Endothelial cell of umbilical vein (primary cell): ENCODE data around the gene HOXA10. TPM values are rescaled to one million over a fixed set of nuclear protein-coding genes. Genes with fewer than 3 reads are reported as not detected.

ENCODE experiments used
- BruUV-seq: library from RNA; stranded (reverse); fragments of 400-500 nt; replicated peaks from 2 replicates; lab custom pipeline; 2021; lab: Mats Ljungman, UMichigan
- CTCF ChIA-PET: fragments of 300-600, 350-600 bp; sonication (Branson Sonifier 250); formaldehyde crosslinking; loops from one replicate; lab custom pipeline; 2021; ENCODE audit warnings: antibody characterized with exemption, inconsistent platforms; lab: Charles Lee
- POLR2A ChIA-PET: fragments of 300-600, 350-600 bp; sonication (Branson Sonifier 250); formaldehyde crosslinking; loops from one replicate; lab custom pipeline; 2021; ENCODE audit warnings: antibody characterized with exemption, inconsistent platforms; lab: Charles Lee
- DNase-seq: peaks from one replicate; pipeline ENCODE4 v3.0.0-alpha.2; 2011; ENCODE audit warnings: low read depth, low spot score
- FAIRE-seq: peaks from 2 replicates; lab custom pipeline; 2011; peaks lifted over from hg19 to GRCh38; lab: Jason Lieb, UNC
- H2AFZ ChIP-seq: 2 replicates; pipeline ENCODE4 v1.6.0; 2012; ENCODE audit warnings: low read depth, low read length, control low read depth, inconsistent platforms
- H3K27ac ChIP-seq: 2 replicates; pipeline ENCODE4 v1.5.1; 2011; ENCODE audit warnings: low read depth, mild to moderate bottlenecking, control low read depth, low read length, moderate library complexity; ENCODE audit not compliant: insufficient read depth
- H3K27me3 ChIP-seq, 2 experiments: 2 replicates each; pipeline versions ENCODE4 v1.6.0 to v1.6.1; 2011; ENCODE audit warnings: low read length in 2 of 2, mixed read lengths in 1 of 2; ENCODE audit not compliant: control insufficient read depth in 2 of 2, insufficient read depth in 2 of 2
- H3K36me3 ChIP-seq, 2 experiments: 2 replicates in 1 of 2; 3 replicates in 1 of 2; pipeline ENCODE4 v1.5.1; 2011; ENCODE audit warnings: low read length in 2 of 2, mild to moderate bottlenecking in 1 of 2, moderate library complexity in 1 of 2; ENCODE audit not compliant: control insufficient read depth in 2 of 2, insufficient read depth in 2 of 2; ENCODE audit errors: extremely low read depth in 1 of 2
- H3K4me1 ChIP-seq: 3 replicates; pipeline ENCODE4 v1.5.1; 2011; ENCODE audit warnings: mild to moderate bottlenecking, low read length; ENCODE audit not compliant: control insufficient read depth, insufficient read depth; ENCODE audit errors: extremely low read depth
- H3K4me2 ChIP-seq: 2 replicates; pipeline ENCODE4 v1.6.1; 2011; ENCODE audit warnings: low read length, control low read depth, mixed read lengths; ENCODE audit not compliant: insufficient read depth
- H3K4me3 ChIP-seq, 3 experiments: fragments of 200-600 bp in 1 of 3; sonication (generic), shearing (Covaris generic) in 1 of 3; replicated peaks in 1 of 3; 2 replicates each; pipeline ENCODE4 v1.5.1; 2011 to 2016; ENCODE audit warnings: control low read depth in 3 of 3, low read length in 3 of 3, mild to moderate bottlenecking in 2 of 3, inconsistent platforms in 1 of 3, low read depth in 1 of 3, moderate library complexity in 1 of 3; ENCODE audit not compliant: insufficient read depth in 1 of 3
- H3K79me2 ChIP-seq: 2 replicates; pipeline ENCODE4 v1.6.0; 2012; ENCODE audit warnings: low read length, inconsistent platforms; ENCODE audit not compliant: control insufficient read depth, insufficient read depth
- H3K9ac ChIP-seq: replicated peaks from 2 replicates; pipeline ENCODE3; 2011; ENCODE audit warnings: low read length, control low read depth; ENCODE audit not compliant: insufficient read depth; ENCODE audit errors: extremely low read depth
- H3K9me1 ChIP-seq: replicated peaks from 3 replicates; pipeline ENCODE4 v1.6.0; 2011; ENCODE audit warnings: mild to moderate bottlenecking, low read length; ENCODE audit not compliant: control insufficient read depth, insufficient read depth; ENCODE audit errors: extremely low read depth
- H3K9me3 ChIP-seq: replicated peaks from 2 replicates; pipeline ENCODE4 v1.5.1; 2012; ENCODE audit warnings: low read length, inconsistent platforms; ENCODE audit not compliant: control insufficient read depth, insufficient read depth
- H4K20me1 ChIP-seq: replicated peaks from 2 replicates; pipeline ENCODE3; 2011; ENCODE audit warnings: mild to moderate bottlenecking, low read length; ENCODE audit not compliant: control insufficient read depth, insufficient read depth; ENCODE audit errors: extremely low read depth
- EZH2 ChIP-seq: IDR thresholded peaks from 2 replicates; pipeline ENCODE4 v1.6.1; 2012; ENCODE audit warnings: borderline replicate concordance, low read depth, mild to moderate bottlenecking, moderate library complexity, low read length, inconsistent platforms; ENCODE audit not compliant: severe bottlenecking
- FOS ChIP-seq: IDR thresholded peaks from 2 replicates; pipeline ENCODE4 v1.6.1; 2011; ENCODE audit warnings: mild to moderate bottlenecking, low read length, moderate library complexity, borderline replicate concordance; ENCODE audit not compliant: insufficient read depth
- GATA2 ChIP-seq: IDR thresholded peaks from 2 replicates; pipeline ENCODE4 v1.7.0; 2011; ENCODE audit warnings: low read depth, mild to moderate bottlenecking, moderate library complexity, mixed read lengths, low read length; ENCODE audit not compliant: insufficient read length, insufficient read depth
- JUN ChIP-seq: IDR thresholded peaks from 2 replicates; pipeline ENCODE4 v1.6.1; 2011; ENCODE audit warnings: borderline replicate concordance, low read depth; ENCODE audit not compliant: insufficient read length, insufficient read depth
- MYC ChIP-seq: IDR thresholded peaks from one replicate; pipeline ENCODE4 v1.6.1; 2011; ENCODE audit warnings: mild to moderate bottlenecking, low read depth, low read length
- POLR2A ChIP-seq: IDR thresholded peaks from 2 replicates; pipeline ENCODE4 v1.6.1; 2012; ENCODE audit warnings: low read depth, mild to moderate bottlenecking, control low read depth, low read length
- POLR2AphosphoS5 ChIP-seq: IDR thresholded peaks from 2 replicates; pipeline ENCODE4 v1.6.1; 2012; ENCODE audit warnings: low read depth, mild to moderate bottlenecking, control low read depth, low read length, moderate library complexity; ENCODE audit not compliant: insufficient read depth
- dilution Hi-C: fragments of 300-500 bp; cut with MboI; formaldehyde crosslinking; loops from one replicate; pipeline ENCODE4 v1.15.0; 2019; ENCODE audit warnings: low sequenced_read_pairs; ENCODE audit not compliant: extremely low pct_ligation_motif_present
- intact Hi-C: fragments of 100-400 bp; cut with micrococcal nuclease; formaldehyde crosslinking; loops from one replicate; pipeline ENCODE4 v1.10.0; 2022
- polyA plus RNA-seq, 4 experiments: library from polyadenylated mRNA; depleted of rRNA in 3 of 4; stranded (reverse) in 3 of 4; unstranded in 1 of 4; fragments of >200 nt; gene quantifications; 2 replicates each; pipeline versions ENCODE4 v1.2.1 to v1.2.3, GENCODE V29; 2011 to 2012; ENCODE audit warnings: missing spikeins in 1 of 4
- total RNA-seq: library from RNA; stranded (reverse); gene quantifications from 2 replicates; pipeline ENCODE4 v1.2.3, GENCODE V29; 2021
- TF ChIP-seq, protein P1 (sequence below), 2 donors: IDR thresholded peaks; 1 replicate in 1 of 2; 2 replicates in 1 of 2; pipeline ENCODE4 v1.5.1; 2011; ENCODE audit warnings: low read length in 2 of 2, mild to moderate bottlenecking in 2 of 2, moderate library complexity in 2 of 2, control low read depth in 1 of 2, inconsistent platforms in 1 of 2, low read depth in 1 of 2; ENCODE audit not compliant: insufficient read depth in 1 of 2; ENCODE audit errors: extremely low read depth in 1 of 2
- TF ChIP-seq, protein P2 (sequence below): IDR thresholded peaks from 2 replicates; pipeline ENCODE4 v1.6.1; 2011; ENCODE audit not compliant: insufficient read depth, insufficient read length

HOXA10 gene
- total and polyA plus RNA-seq, 2 donors (not counting 3 experiments of a cell fraction or from before 2014, with no cell fraction given), result 24.4 to 30.3 TPM

DNA sequence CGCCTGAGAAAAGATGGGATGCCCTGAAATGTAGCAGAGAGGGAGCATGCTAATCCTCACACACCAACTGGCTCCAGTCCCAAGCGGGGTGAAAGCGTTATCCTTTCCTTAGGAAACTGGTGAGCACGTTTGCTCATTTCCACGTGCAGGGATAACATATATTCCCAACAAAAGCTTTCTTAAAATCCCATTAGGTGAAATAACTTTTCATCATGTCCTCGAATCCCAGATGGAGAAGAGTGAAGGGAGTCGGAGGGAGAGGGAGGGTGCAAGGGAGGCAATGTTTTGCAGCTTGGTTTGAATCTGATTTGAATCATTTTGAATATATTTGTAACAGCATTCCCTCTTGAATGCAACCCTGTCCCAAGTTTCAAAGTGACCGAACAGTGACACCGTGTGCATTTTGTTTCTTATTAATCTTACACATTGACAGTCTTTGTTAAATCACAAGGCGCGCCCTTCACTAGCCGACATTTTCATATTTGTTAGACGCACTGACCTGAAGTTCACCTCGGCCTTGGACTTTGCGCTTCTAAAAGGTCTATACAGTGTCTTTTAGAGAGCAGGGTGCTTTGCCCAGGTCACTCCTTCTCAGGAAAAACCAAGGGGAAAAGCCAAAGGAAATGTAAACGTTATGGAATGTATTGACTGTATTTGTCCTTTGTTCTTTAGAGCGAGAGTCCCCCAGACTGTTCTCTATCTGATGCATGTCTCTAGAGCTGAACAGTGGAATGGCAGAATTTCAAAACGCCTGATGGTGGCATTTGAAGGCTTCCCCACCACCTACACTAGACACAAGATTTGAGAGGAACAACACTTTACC is 40.5 kb downstream of the HOXA10 start:
- peaks cover 0 to 6% of the 10 kb centered on the region in 2 experiments for H3K36me3 ChIP-seq
- peaks cover 84% of the 10 kb centered on the region for H3K4me1 ChIP-seq
- H3K27me3 ChIP-seq, result no peaks in the 10 kb centered on the region
- H3K4me3 ChIP-seq, result peak overlapping the region in 1 of 3 experiments; percentile 14
- POLR2A ChIA-PET, result no interaction called here
- no peaks in the 10 kb centered on the region for H3K9me3 ChIP-seq
- no TSS peak for BruUV-seq
- H3K9ac ChIP-seq, result peak overlapping the region; percentile 70
- dilution Hi-C loops, result no loop called here
- H3K27ac ChIP-seq, result peak overlapping the region; percentile 82
- H3K9me1 ChIP-seq, result no peaks in the 10 kb centered on the region
- H4K20me1 ChIP-seq, result no peaks in the 10 kb centered on the region
- no peak overlapping the region for H2AFZ ChIP-seq
- CTCF ChIA-PET, result interaction anchor here (1.1 to 1.3 kb wide), 2 partner anchors 28 to 37 kb away, joined by 3 read pairs; no protein-coding TSS in a partner anchor
- peak; percentile 75 for FAIRE-seq
- TF ChIP-seq MYC, result no peak
- no peak for TF ChIP-seq POLR2A
- TF ChIP-seq GATA2, result peak; percentile 5
- TF ChIP-seq, protein P1, sequence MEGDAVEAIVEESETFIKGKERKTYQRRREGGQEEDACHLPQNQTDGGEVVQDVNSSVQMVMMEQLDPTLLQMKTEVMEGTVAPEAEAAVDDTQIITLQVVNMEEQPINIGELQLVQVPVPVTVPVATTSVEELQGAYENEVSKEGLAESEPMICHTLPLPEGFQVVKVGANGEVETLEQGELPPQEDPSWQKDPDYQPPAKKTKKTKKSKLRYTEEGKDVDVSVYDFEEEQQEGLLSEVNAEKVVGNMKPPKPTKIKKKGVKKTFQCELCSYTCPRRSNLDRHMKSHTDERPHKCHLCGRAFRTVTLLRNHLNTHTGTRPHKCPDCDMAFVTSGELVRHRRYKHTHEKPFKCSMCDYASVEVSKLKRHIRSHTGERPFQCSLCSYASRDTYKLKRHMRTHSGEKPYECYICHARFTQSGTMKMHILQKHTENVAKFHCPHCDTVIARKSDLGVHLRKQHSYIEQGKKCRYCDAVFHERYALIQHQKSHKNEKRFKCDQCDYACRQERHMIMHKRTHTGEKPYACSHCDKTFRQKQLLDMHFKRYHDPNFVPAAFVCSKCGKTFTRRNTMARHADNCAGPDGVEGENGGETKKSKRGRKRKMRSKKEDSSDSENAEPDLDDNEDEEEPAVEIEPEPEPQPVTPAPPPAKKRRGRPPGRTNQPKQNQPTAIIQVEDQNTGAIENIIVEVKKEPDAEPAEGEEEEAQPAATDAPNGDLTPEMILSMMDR (IDR thresholded peaks at IDR 0.05; ENCODE audit: extremely low read depth in 1 of 2, insufficient read depth in 1 of 2, low read depth in 1 of 2, low read length in 2 of 2), result no peak
- peaks cover 77% of the 10 kb centered on the region for H3K79me2 ChIP-seq
- intact Hi-C loops, result no loop called here
- DNase-seq, result no peak
- H3K4me2 ChIP-seq, result peak overlapping the region; percentile 61

DNA sequence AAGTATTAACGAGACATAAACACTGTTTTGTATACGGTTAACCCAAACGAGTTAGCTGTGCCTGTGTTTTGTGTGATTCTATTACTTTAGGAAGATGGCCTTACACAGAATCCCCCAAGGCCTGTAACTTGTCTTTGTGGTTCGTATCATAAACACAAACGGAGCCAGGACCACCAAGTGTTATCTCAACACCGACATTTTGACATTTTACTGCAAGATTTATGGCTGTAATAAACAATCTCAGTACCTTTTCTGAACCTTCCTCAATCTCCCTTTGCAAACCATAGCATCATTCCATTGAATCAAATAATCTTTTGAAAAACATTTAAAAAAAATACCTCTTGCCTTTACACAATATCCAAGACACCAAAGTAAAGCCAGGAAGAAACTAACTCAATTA is 41.1 kb downstream of the HOXA10 start:
- H3K4me1 ChIP-seq, result peaks cover 78% of the 10 kb centered on the region
- H3K9me1 ChIP-seq, result no peaks in the 10 kb centered on the region
- H3K4me2 ChIP-seq, result peak overlapping the region; percentile 61
- FAIRE-seq (no peak), DNase-seq (no peak)
- CTCF ChIA-PET, result interaction anchor here (1.3 to 2.4 kb wide), 2 partner anchors 36 to 279 kb away, joined by 3 to 16 read pairs; no protein-coding TSS in a partner anchor
- no peak overlapping the region for H2AFZ ChIP-seq
- TF ChIP-seq POLR2AphosphoS5, result no peak
- no peak for TF ChIP-seq FOS
- no peak for TF ChIP-seq POLR2A
- no peak for TF ChIP-seq MYC
- TF ChIP-seq GATA2, result no peak
- TF ChIP-seq EZH2, result no peak
- TF ChIP-seq, protein P2, sequence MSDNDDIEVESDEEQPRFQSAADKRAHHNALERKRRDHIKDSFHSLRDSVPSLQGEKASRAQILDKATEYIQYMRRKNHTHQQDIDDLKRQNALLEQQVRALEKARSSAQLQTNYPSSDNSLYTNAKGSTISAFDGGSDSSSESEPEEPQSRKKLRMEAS, result no peak
- no peak for TF ChIP-seq JUN
- TF ChIP-seq, protein P1 (IDR thresholded peaks at IDR 0.05; ENCODE audit: extremely low read depth in 1 of 2, insufficient read depth in 1 of 2, low read depth in 1 of 2, low read length in 2 of 2), result no peak
- intact Hi-C loops (no loop called here), dilution Hi-C loops (no loop called here)
- no peaks in the 10 kb centered on the region for H4K20me1 ChIP-seq
- no peaks in the 10 kb centered on the region for H3K27me3 ChIP-seq
- H3K9me3 ChIP-seq, result no peaks in the 10 kb centered on the region
- BruUV-seq, result no TSS peak
- H3K9ac ChIP-seq, result peak overlapping the region; percentile 70
- peaks cover 0 to 8% of the 10 kb centered on the region in 2 experiments for H3K36me3 ChIP-seq
- peaks cover 76% of the 10 kb centered on the region for H3K79me2 ChIP-seq
- no peak overlapping the region for H3K4me3 ChIP-seq
- POLR2A ChIA-PET, result no interaction called here
- peak overlapping the region; percentile 82 for H3K27ac ChIP-seq
